Measurements from ENCODE around the gene TBC1D22A.

The TBC1D22A gene

DNA sequence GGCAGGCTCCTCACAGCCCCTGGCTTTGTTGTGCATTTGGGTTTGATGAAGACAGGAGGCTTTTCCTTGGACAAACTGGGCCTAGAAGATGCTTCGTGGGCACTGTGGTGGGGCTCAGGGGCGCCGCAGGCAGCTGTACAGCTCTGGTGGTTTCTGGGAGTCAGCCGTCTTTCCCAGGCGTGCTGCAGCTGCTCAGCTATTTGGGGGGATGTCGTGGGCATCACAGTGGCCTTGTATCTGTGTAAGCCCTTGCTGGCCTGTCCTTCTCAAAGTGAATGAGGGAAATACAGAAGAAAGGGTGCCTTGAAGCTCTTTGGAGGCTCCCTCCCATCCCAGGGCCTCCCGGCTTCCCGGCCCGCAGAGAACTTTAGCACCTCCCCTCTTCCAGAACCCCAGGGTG lies 89.5 kb downstream of the TBC1D22A start:
- H3K4me1 ChIP-seq, result peaks cover 0 to 32% (median 11%) of the 10 kb centered on the region in 10 experiments; a peak in 12 of 20 replicates
- TF ChIP-seq Cebpa-rat (IDR thresholded peaks at IDR 0.05), result no peak
- no peak overlapping the region for H3K9ac ChIP-seq
- no peak overlapping the region for H3K4me2 ChIP-seq
- H3K9me3 ChIP-seq (replicated peaks in 1 of 11), result peaks cover 0 to 2% (median 0%) of the 10 kb centered on the region in 11 experiments; a peak in 1 of 22 replicates
- H3K36me3 ChIP-seq, result peaks cover 24 to 88% (median 69%) of the 10 kb centered on the region in 11 experiments
- H3K4me3 ChIP-seq, result no peak overlapping the region
- H4K20me1 ChIP-seq, result peaks cover 41 to 100% (median 87%) of the 10 kb centered on the region in 11 experiments; a peak in 20 of 22 replicates
- no peaks in the 10 kb centered on the region for H3K27me3 ChIP-seq
- H3K27ac ChIP-seq, result no peak overlapping the region

DNA sequence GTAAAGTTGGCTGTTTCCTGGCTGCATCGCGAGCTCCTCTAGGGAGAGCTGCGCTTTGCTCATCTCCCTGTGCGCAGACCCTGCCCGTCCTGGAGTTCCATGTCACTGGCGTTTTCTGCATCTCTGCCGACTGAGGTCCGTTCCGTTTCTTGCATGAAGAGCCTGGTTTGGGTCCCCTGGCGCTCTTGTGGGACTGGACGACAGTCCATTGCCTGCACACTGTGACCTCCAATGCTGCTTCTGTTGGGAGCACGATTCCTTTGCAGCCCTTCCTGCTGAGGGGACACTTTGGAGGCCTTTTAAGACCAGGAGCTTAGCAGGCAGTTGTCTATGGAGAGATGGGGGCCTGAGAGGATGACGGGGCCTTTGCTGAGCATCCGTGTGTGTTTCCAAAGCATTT lies 90.3 kb downstream of the TBC1D22A start:
- Histone ChIP-seq H3K4me2 (peak overlapping the region in 1 of 11 experiments; percentile 70; a peak in 1 of 22 replicates), H4K20me1 (peaks cover 36 to 100% (median 86%) of the 10 kb centered on the region in 11 experiments; a peak in 20 of 22 replicates), H3K9ac (no peak overlapping the region), H3K36me3 (peaks cover 26 to 88% (median 67%) of the 10 kb centered on the region in 11 experiments), H3K9me3 (replicated peaks in 1 of 11) (peaks cover 0 to 8% (median 2%) of the 10 kb centered on the region in 11 experiments; a peak in 13 of 22 replicates), H3K4me3 (no peak overlapping the region), H3K4me1 (peaks cover 0 to 32% (median 11%) of the 10 kb centered on the region in 10 experiments; a peak in 12 of 20 replicates), H3K27ac (no peak overlapping the region), H3K27me3 (no peaks in the 10 kb centered on the region)
- no peak for TF ChIP-seq Cebpa-rat (IDR thresholded peaks at IDR 0.05)

DNA sequence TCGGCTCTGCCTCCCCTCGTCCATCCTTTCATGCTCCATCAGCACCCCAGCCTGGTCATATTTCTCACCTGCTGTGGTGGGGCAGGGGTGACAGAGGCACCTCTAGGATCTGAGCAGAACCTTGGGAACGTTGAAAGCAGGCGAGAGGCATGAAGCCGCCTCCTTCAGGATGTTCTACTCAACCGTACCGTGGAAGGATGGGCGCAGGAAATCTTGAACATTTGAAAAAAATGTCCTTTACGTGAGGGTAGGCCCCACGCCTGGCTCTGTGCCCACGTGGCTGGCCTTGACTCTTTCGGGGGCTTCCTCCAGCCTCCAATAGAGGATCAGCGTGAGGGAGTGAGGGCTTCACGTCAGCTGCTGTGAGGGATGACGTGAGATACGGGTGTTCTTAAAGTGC lies 90.7 kb downstream of the TBC1D22A start:
- Histone ChIP-seq H3K4me2 (peak overlapping the region in 3 of 11 experiments; percentile 57 to 70 (median 62); a peak in 6 of 22 replicates), H4K20me1 (peaks cover 33 to 100% (median 83%) of the 10 kb centered on the region in 11 experiments; a peak in 20 of 22 replicates)
- TF ChIP-seq Cebpa-rat (IDR thresholded peaks at IDR 0.05), result no peak

GRCh38 chr22:46854125-46854870 lies 91.8 kb downstream of the TBC1D22A start:
- Histone ChIP-seq H3K36me3 (peaks cover 35 to 84% (median 67%) of the 10 kb centered on the region in 11 experiments), H4K20me1 (peaks cover 25 to 93% (median 71%) of the 10 kb centered on the region in 11 experiments; a peak in 20 of 22 replicates), H3K27me3 (no peaks in the 10 kb centered on the region), H3K4me1 (peaks cover 0 to 32% (median 11%) of the 10 kb centered on the region in 10 experiments; a peak in 12 of 20 replicates), H3K4me2 (peak overlapping the region in 5 of 11 experiments; percentile 46 to 70 (median 57); a peak in 10 of 22 replicates), H3K9ac (no peak overlapping the region; a peak in 1 of 22 replicates), H3K9me3 (replicated peaks in 1 of 11) (peaks cover 8 to 19% (median 14%) of the 10 kb centered on the region in 11 experiments; a peak in 21 of 22 replicates), H3K4me3 (no peak overlapping the region), H3K27ac (peak overlapping the region in 7 of 11 experiments; percentile 7 to 68 (median 51); a peak in 11 of 22 replicates)
- no peak for TF ChIP-seq Cebpa-rat (IDR thresholded peaks at IDR 0.05)

More for the DNA sequence above, 90.7 kb downstream of the TBC1D22A start:
- Histone ChIP-seq H3K36me3 (peaks cover 31 to 90% (median 69%) of the 10 kb centered on the region in 11 experiments), H3K4me3 (no peak overlapping the region), H3K9ac (no peak overlapping the region), H3K27me3 (no peaks in the 10 kb centered on the region), H3K4me1 (peaks cover 0 to 32% (median 11%) of the 10 kb centered on the region in 10 experiments; a peak in 12 of 20 replicates), H3K9me3 (replicated peaks in 1 of 11) (peaks cover 1 to 12% (median 7%) of the 10 kb centered on the region in 11 experiments; a peak in 21 of 22 replicates), H3K27ac (peak overlapping the region in 3 of 11 experiments; percentile 29 to 68 (median 55); a peak in 4 of 22 replicates)

DNA sequence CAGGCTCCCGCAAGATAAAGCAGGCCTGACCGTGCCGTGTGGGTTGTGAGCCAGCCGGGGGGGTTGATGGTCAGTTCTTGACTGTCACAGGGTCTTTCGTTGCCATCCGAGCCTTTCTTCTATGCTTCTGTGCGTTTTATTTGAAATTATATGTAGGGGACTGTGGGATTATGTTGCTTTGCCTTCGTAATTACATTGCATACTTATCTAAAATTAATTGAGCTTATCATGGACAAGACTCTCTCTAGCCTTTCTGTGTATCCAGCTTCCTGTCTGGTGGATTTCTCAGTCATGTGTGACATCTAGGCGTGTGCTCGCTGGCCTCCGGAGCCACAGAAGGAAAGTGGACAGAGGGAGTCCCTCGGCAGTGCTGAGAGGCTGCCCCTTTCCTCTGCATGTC lies 93.2 kb downstream of the TBC1D22A start:
- H4K20me1 ChIP-seq, result peaks cover 20 to 83% (median 61%) of the 10 kb centered on the region in 11 experiments; a peak in 19 of 22 replicates
- H3K36me3 ChIP-seq, result peaks cover 26 to 71% (median 53%) of the 10 kb centered on the region in 11 experiments; a peak in 20 of 22 replicates
- peaks cover 0 to 32% (median 11%) of the 10 kb centered on the region in 10 experiments; a peak in 12 of 20 replicates for H3K4me1 ChIP-seq
- peaks cover 8 to 19% (median 14%) of the 10 kb centered on the region in 11 experiments; a peak in 21 of 22 replicates for H3K9me3 ChIP-seq (replicated peaks in 1 of 11)
- no peaks in the 10 kb centered on the region for H3K27me3 ChIP-seq
- no peak for TF ChIP-seq Cebpa-rat (IDR thresholded peaks at IDR 0.05)
- H3K4me3 ChIP-seq, result no peak overlapping the region
- no peak overlapping the region for H3K9ac ChIP-seq
- H3K27ac ChIP-seq, result no peak overlapping the region
- peak overlapping the region in 1 of 11 experiments; percentile 70; a peak in 1 of 22 replicates for H3K4me2 ChIP-seq

DNA sequence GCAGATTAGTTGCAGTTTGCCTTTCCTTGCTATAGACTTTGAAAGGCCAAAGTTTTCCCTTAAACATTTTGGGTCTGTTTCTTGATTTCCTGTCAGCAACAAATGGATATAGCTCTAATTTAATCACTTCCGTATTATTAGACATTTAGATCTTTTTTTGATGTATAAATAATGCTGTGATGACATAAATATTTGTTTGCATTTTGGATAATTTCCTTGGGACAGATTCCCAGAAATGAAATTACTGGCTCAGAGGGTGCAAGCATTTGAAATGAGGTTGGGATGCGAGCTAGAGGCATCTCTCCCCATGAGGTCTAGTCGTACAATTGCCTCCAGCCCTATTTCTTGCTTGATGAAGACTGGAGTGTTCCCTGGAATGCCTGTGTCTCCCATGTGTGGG lies 94.2 kb downstream of the TBC1D22A start:
- peaks cover 21 to 61% (median 44%) of the 10 kb centered on the region in 11 experiments; a peak in 20 of 22 replicates for H3K36me3 ChIP-seq
- peaks cover 20 to 83% (median 61%) of the 10 kb centered on the region in 11 experiments; a peak in 21 of 22 replicates for H4K20me1 ChIP-seq
- no peak overlapping the region for H3K9ac ChIP-seq
- peaks cover 0 to 32% (median 11%) of the 10 kb centered on the region in 10 experiments; a peak in 12 of 20 replicates for H3K4me1 ChIP-seq
- no peak overlapping the region for H3K4me2 ChIP-seq
- peaks cover 8 to 19% (median 14%) of the 10 kb centered on the region in 11 experiments; a peak in 21 of 22 replicates for H3K9me3 ChIP-seq (replicated peaks in 1 of 11)
- no peak for TF ChIP-seq Cebpa-rat (IDR thresholded peaks at IDR 0.05)
- no peak overlapping the region for H3K4me3 ChIP-seq
- H3K27me3 ChIP-seq, result no peaks in the 10 kb centered on the region
- H3K27ac ChIP-seq, result no peak overlapping the region

- no peak for TF ChIP-seq Cebpa-rat (IDR thresholded peaks at IDR 0.05)
- no peak overlapping the region for H3K27ac ChIP-seq
These were observed 94.9 kb downstream of the TBC1D22A start for GRCh38 chr22:46857142-46857884.

GRCh38 chr22:46857885-46858143 lies 95.4 kb downstream of the TBC1D22A start:
- H3K9ac ChIP-seq, result no peak overlapping the region
- no peak overlapping the region for H3K27ac ChIP-seq
- H3K4me3 ChIP-seq, result no peak overlapping the region
- H3K4me2 ChIP-seq, result no peak overlapping the region
- H3K27me3 ChIP-seq, result no peaks in the 10 kb centered on the region
- peaks cover 8 to 19% (median 14%) of the 10 kb centered on the region in 11 experiments; a peak in 21 of 22 replicates for H3K9me3 ChIP-seq (replicated peaks in 1 of 11)
- peaks cover 19 to 83% (median 61%) of the 10 kb centered on the region in 11 experiments; a peak in 21 of 22 replicates for H4K20me1 ChIP-seq
- peaks cover 0 to 36% (median 11%) of the 10 kb centered on the region in 10 experiments; a peak in 15 of 20 replicates for H3K4me1 ChIP-seq
- H3K36me3 ChIP-seq, result peaks cover 14 to 54% (median 32%) of the 10 kb centered on the region in 11 experiments; a peak in 18 of 22 replicates
- TF ChIP-seq Cebpa-rat (IDR thresholded peaks at IDR 0.05), result no peak

More at GRCh38 chr22:46857142-46857884, 94.9 kb downstream of the TBC1D22A start:
- Histone ChIP-seq H3K4me3 (no peak overlapping the region), H3K36me3 (peaks cover 16 to 54% (median 37%) of the 10 kb centered on the region in 11 experiments; a peak in 18 of 22 replicates), H3K4me1 (peaks cover 0 to 33% (median 11%) of the 10 kb centered on the region in 10 experiments; a peak in 13 of 20 replicates), H3K27me3 (no peaks in the 10 kb centered on the region), H3K9ac (no peak overlapping the region), H3K9me3 (replicated peaks in 1 of 11) (peaks cover 8 to 19% (median 14%) of the 10 kb centered on the region in 11 experiments; a peak in 21 of 22 replicates), H4K20me1 (peaks cover 17 to 83% (median 61%) of the 10 kb centered on the region in 11 experiments; a peak in 21 of 22 replicates), H3K4me2 (no peak overlapping the region)
